ENCODE results near the gene AMPD1.

AMPD1 gene

GRCh38 chr1:114695430-114696058 is at the start of gene AMPD1:
Gene AMPD1 (minus strand): TSS chr1:114695546. CDS start chr1:114695471, 75 bp downstream.
- DNase-seq = no peak

- DNase-seq = no peak
Measured at GRCh38 chr1:114741963-114742746, 46.8 kb upstream of the AMPD1 start.

DNA sequence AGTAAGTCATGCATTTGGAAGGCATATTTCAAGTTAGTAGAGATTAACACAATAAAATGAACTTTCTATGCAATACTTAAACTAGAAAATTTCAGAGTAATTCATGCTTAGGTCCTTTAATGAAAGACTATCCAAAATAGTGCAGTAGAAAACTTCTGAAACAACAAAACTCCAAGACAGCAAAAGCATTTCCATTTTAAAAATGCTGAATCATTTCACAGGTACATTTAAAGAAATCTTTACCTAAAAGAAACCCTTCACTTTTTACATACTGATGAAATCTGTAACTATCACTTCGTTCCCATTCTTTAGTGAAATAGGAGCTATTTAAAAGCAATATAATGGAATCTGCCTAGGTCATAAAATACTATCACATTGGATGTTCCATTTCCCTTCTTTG is 45.0 kb upstream of the AMPD1 start:
- DNase-seq = no peak

GRCh38 chr1:114737314-114737849 is 42.0 kb upstream of the AMPD1 start:
- no peak for DNase-seq

GRCh38 chr1:114735479-114735878 is 40.1 kb upstream of the AMPD1 start:
- DNase-seq = no peak

DNA sequence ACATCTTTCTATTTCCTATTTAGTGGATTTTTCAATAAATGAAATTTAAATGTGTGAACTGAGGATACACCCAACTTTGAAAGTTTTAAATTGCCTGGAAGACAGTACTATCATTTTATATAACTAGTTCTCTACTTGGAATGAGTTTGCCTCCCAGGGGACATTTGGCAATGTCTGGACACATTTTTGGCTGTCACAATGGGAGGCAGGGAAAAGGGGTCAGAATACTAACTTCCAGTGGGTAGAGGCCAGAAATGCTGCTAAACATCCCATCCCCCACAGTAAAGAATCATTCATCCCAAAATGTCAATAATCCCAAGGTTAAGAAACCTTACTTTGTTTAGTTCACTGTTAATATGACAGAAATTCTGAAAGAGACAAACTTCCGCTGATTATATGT is 34.4 kb upstream of the AMPD1 start:
- no peak for DNase-seq

GRCh38 chr1:114728553-114728952 is 33.2 kb upstream of the AMPD1 start:
- DNase-seq = no peak

GRCh38 chr1:114725230-114725629 is 29.9 kb upstream of the AMPD1 start:
- no peak for DNase-seq

DNA sequence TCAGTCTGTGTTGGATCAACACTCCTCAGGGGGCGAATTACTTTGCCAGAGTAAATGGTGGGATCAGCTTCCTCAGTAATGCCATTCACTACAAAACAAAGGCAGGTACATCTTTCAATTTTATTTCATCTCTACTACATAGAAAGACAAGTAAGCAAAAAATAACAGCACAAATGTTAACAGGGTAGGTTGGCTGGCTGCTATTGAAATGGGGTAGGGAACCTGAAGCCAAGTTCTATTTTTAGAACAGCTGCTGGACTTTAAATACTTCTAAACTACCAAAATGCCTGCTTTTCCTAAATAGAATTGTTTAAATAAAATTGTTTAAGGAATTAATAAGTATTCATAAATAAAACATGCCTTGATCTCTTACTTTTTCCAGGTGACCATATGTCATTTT is 28.6 kb upstream of the AMPD1 start:
- DNase-seq = no peak

DNA sequence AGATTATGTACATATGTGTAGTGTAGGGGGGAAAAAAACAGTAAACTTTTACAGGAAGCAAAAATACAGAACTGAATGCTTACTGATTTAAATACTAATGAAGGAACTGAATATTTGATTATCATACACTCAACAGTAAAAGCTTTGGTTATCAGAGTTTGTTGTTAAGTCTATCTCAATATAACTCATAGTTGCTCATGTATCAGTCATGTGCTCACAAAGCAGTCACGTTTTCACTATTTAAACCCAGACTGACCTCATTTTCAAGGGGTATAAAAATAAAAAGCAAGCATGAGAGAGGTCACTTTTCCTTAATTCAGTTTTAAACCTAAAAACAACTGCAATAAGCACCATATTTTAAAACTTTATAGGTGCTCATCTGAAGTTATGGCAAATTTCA is 28.1 kb upstream of the AMPD1 start:
- no peak for DNase-seq

GRCh38 chr1:114720492-114720891 is 25.1 kb upstream of the AMPD1 start:
- no peak for DNase-seq

GRCh38 chr1:114719424-114719787 is 24.1 kb upstream of the AMPD1 start:
- no peak for DNase-seq

- no peak for DNase-seq
Measured at GRCh38 chr1:114718661-114719423, 23.5 kb upstream of the AMPD1 start.

DNA sequence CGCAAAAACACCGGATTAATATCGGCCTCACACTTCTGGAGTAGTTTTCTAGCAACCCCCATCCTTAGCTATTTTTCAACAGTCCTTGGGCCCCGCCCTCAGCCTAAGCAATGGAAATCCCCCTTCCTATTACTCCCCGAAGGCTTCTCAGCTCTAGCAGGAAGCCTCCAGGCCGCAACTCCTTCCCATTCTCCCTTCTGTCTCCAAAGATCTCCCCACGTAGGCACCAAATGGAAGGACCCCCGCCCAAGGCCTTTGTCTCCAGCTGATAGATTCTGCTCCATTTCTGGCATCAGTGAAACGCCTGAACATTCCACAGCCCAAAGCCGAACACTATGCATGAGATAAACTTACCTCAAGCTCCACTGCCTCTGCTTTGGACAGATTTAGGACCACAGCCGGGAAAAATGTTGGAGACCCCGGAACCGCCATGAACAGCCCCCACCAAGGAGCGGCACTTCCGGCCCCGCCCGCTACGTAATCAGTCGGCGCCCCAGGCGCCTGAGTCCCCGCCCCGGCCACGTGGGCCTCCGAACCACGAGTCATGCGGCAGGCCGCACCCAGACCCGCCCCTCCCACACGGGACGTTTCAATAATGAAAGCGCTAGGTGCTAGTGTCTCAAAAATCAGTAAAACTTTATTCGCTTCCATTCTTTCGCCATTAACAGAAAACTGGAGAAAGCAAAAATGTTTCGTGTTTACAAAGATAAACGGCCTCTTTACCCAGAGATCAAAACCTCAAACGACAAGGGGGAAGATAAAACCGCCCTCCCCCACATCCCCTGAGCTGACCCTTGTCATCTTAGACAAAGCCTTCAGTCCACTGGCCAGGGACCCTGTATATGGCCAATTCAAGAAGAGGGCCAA is 21.2 kb upstream of the AMPD1 start, which contains the start of gene NRAS:
Gene NRAS (minus strand): TSS at position 468 of the 867 bp plus-strand sequence. CDS start 611 bp downstream, outside the sequence.
- DNase-seq = peak; percentile 95

GRCh38 chr1:114715952-114716303 is 20.6 kb upstream of the AMPD1 start:
- DNase-seq = no peak

GRCh38 chr1:114712977-114713376 is 17.6 kb upstream of the AMPD1 start:
- no peak for DNase-seq

DNA sequence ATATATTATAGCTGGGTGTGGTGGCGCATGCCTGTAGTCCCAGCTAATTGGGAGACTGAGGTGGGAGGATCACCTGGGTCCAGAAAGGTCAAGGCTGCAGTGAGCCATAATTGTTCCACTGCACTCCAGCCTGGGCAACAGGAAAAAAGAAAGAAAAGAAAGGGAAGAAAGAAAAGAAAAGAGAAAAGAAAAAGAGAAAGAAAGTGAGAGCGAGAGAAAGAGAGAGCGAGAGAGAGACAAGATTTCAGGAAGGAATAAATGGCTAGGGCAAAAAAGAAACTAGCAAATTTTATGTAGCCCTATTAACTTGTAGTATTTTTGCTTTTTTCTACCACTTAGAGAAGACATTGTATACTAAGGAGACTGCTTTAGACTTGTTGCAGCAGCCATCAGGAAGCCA is 15.0 kb upstream of the AMPD1 start:
- DNase-seq = no peak

DNA sequence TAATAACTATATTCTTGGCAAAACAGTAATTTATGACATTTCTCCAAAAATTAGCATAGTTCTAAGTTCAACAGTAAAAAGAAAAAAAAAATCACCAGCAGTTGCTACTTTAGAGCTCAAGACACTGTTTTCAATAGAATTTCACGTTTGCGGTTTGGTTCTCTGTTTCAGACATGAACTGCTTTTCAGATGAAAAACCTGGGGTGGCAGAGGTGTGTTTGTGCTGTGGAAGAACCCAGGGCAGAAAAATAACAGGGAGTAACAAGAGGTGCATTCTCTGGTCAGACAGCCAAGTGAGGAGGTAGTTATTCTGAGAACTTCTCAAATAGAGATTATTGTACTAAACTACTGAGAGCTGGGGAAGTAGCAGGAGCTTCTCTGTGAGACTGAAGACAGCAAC is 12.3 kb upstream of the AMPD1 start:
- DNase-seq = no peak

GRCh38 chr1:114703242-114703641 is 7.9 kb upstream of the AMPD1 start:
- no peak for DNase-seq

DNA sequence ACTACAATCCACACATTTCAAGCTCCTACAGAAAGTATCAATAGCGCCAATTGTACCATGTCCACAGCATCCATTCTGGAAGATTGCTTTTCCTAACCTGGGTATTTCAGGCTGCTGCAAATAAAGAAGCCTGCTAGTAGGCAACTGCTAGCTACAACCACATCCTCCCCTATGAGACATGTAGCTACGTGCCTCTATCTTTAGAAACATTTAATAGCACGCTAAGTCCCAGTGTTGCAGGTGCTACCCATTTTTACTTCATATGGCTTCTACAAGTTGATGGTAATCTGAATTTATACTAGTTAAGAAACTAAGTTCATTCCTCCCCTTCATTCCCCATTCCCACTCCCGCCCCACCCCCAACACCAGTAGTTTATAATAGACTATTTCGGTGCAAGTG is 7.4 kb upstream of the AMPD1 start:
- DNase-seq = no peak

DNA sequence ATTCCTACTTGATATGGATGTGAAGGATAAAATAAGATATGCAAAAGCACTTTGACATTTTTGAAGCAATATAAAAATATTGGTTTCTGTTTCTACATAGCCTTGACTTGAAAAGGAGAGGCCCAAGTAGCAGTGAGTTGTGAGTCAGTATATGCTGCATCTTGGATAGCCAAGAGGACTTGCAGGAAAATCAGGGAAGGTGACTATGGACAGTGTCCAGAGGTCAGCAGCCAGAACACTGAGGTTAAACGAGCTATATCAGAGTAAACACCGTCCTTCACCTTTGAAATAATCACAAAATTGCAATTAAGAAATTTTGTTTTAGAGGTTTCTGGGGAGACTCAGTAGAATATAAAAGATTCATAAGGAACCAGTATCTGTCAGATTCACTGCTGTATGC is 6.6 kb upstream of the AMPD1 start:
- no peak for DNase-seq

- DNase-seq = no peak
Measured at GRCh38 chr1:114700036-114700600, 4.8 kb upstream of the AMPD1 start.
